ENCODE results near the gene AKAP6.

- TF ChIP-seq CBX3 (IDR thresholded peaks at IDR 0.05; ENCODE audit: borderline replicate concordance, low read depth) (no peak), USF1 (IDR thresholded peaks at IDR 0.05; ENCODE audit: borderline replicate concordance, extremely low read length, insufficient read depth, low read depth, low read length) (no peak), CTCF (IDR thresholded peaks at IDR 0.05 in 2 of 3, conservative IDR thresholded peaks at IDR 0.05 in 1 of 3; ENCODE audit: control insufficient read depth in 2 of 3, extremely low read depth in 1 of 3, insufficient read depth in 1 of 3, low read depth in 3 of 3, low read length in 3 of 3) (no peak), FOXM1 (IDR thresholded peaks at IDR 0.05; ENCODE audit: low read depth, low read length) (no peak), MLLT1 (IDR thresholded peaks at IDR 0.05) (no peak), ATF2 (IDR thresholded peaks at IDR 0.05; ENCODE audit: low read length) (peak; percentile 66; the same call in 1 of the 2 replicates), SUPT20H (IDR thresholded peaks at IDR 0.05; ENCODE audit: borderline replicate concordance, control insufficient read depth, low read depth, low read length) (no peak), SPI1 (IDR thresholded peaks at IDR 0.05; ENCODE audit: borderline replicate concordance, insufficient read depth, low read depth, low read length) (peak; percentile 80), RAD21 (IDR thresholded peaks at IDR 0.05; ENCODE audit: insufficient read depth, low read depth, low read length) (no peak), YY1 (IDR thresholded peaks at IDR 0.05; ENCODE audit: low read depth, low read length) (no peak), NR2C2 (IDR thresholded peaks at IDR 0.05; ENCODE audit: borderline replicate concordance, control insufficient read depth, insufficient read length, low read depth) (no peak), ETV6 (conservative IDR thresholded peaks at IDR 0.05 in 1 of 2, IDR thresholded peaks at IDR 0.05 in 1 of 2; ENCODE audit: borderline replicate concordance in 1 of 2, low read depth in 1 of 2) (no peak), POLR2AphosphoS5 (IDR thresholded peaks at IDR 0.05; ENCODE audit: low read length) (no peak)
These were observed 20.9 kb downstream of the AKAP6 start for GRCh38 chr14:32350020-32350419.
